ENCODE measurements around the gene PRDX2.

The PRDX2 gene

DNA sequence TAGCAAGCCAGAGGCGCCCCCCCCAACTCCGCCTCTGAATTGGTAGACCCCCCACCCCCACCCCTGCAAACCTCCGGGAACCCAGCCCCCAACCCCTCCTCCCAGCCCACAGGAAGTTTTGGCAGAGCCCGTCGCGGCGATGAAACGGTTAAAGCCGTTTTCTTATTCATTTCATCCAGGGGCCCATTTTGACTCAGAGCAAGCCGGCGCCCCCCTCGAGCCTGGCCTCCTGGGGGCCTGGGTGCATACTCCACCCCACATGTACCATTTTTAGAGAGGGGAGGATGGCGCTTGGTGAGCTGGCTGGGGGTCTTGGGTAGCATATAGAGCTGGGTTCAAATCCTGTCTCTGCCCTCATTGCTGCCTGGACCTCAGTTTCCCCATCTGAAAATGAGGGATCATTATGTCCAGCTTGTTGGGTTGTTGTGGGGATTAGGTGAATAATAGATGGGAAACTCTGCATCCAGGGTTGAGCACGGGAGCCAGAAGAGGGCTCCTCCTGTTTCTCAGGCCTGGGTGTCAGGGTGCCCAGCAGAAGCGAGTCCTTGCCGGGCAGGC lies 18.2 kb downstream of the PRDX2 start:
- peaks cover 16% of the 10 kb centered on the region for H3K4me1 ChIP-seq (ENCODE audit: control insufficient read depth, low read depth, low read length)
- no peaks in the 10 kb centered on the region for H3K9me3 ChIP-seq (ENCODE audit: control insufficient read depth, low read depth, low read length)
- H3K9ac ChIP-seq (ENCODE audit: low read length) = no peak overlapping the region
- H3K27ac ChIP-seq (ENCODE audit: low read length) = no peak overlapping the region
- no peaks in the 10 kb centered on the region for H3K27me3 ChIP-seq (ENCODE audit: control insufficient read depth, insufficient read depth, low read length)
- H3K36me3 ChIP-seq (ENCODE audit: control insufficient read depth, low read depth, low read length) = no peaks in the 10 kb centered on the region
- peak overlapping the region; percentile 54 for H3K4me3 ChIP-seq (ENCODE audit: low read length)

DNA sequence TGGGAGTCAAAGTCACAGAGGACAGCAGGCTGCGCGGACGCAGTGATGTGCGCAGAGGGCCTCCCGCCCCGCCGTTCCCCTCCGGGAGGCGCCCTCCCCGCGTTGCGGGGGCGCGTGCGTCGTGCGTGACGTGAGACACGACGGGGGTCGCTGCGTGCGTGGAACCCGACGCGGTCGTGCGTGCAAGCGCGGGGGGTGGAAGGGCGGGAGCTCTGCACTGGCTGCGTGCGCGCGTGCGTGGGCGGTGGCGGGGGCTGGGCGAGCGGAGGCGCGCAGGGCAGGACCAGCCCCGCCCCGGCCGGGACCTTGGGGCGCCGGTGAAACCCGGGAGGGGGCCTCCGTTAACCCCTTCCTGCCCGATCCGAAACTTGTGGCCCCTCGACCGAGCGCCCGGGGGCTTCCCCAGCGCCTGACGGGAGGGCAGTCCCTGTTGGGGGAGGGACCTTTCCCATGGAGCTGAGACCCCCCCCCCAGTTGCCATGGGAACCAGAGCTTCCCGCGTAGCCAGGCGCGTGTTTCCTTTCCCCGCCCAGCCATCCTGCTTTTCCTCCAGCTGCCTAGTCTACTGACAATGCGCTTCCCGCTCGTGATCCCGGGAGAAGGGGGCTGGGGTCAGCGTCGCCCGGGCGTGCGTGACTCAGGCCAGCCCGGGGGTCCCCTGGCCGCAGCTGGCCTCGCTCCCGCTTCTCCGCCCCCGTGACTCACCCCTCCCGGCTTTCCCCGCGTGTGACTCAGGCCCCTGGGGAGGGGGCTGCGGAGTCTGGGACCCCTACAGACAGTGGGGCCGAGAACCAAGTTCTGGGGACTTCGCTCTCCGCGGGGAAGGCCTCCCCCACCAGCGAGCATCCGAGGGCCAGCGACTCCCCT lies 18.9 kb downstream of the PRDX2 start:
- Histone ChIP-seq H3K9me3 (ENCODE audit: control insufficient read depth, low read depth, low read length) (no peaks in the 10 kb centered on the region), H3K4me1 (ENCODE audit: control insufficient read depth, low read depth, low read length) (peaks cover 20% of the 10 kb centered on the region), H3K27me3 (ENCODE audit: control insufficient read depth, insufficient read depth, low read length) (no peaks in the 10 kb centered on the region), H3K4me3 (ENCODE audit: low read length) (peak overlapping the region; percentile 54), H3K36me3 (ENCODE audit: control insufficient read depth, low read depth, low read length) (no peaks in the 10 kb centered on the region), H3K9ac (ENCODE audit: low read length) (peak overlapping the region; percentile 60), H3K27ac (ENCODE audit: low read length) (no peak overlapping the region)

DNA sequence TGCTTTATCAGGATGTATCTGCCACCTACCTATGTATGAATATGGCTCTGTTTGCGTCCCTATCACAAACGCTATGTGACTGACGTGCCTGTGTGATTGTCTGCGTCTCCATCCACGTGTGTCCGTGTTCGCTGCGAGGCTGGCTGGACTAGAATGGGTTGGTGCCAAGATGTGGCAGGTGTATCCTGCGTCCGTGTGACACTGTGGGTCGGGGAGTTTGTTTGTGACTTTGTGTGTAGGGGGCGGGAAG lies 19.5 kb downstream of the PRDX2 start:
- H3K4me3 ChIP-seq (ENCODE audit: low read length) = peak overlapping the region; percentile 54
- H3K27me3 ChIP-seq (ENCODE audit: control insufficient read depth, insufficient read depth, low read length) = no peaks in the 10 kb centered on the region
- no peaks in the 10 kb centered on the region for H3K36me3 ChIP-seq (ENCODE audit: control insufficient read depth, low read depth, low read length)
- peaks cover 24% of the 10 kb centered on the region for H3K4me1 ChIP-seq (ENCODE audit: control insufficient read depth, low read depth, low read length)
- H3K9ac ChIP-seq (ENCODE audit: low read length) = no peak overlapping the region
- H3K27ac ChIP-seq (ENCODE audit: low read length) = no peak overlapping the region
- no peaks in the 10 kb centered on the region for H3K9me3 ChIP-seq (ENCODE audit: control insufficient read depth, low read depth, low read length)

DNA sequence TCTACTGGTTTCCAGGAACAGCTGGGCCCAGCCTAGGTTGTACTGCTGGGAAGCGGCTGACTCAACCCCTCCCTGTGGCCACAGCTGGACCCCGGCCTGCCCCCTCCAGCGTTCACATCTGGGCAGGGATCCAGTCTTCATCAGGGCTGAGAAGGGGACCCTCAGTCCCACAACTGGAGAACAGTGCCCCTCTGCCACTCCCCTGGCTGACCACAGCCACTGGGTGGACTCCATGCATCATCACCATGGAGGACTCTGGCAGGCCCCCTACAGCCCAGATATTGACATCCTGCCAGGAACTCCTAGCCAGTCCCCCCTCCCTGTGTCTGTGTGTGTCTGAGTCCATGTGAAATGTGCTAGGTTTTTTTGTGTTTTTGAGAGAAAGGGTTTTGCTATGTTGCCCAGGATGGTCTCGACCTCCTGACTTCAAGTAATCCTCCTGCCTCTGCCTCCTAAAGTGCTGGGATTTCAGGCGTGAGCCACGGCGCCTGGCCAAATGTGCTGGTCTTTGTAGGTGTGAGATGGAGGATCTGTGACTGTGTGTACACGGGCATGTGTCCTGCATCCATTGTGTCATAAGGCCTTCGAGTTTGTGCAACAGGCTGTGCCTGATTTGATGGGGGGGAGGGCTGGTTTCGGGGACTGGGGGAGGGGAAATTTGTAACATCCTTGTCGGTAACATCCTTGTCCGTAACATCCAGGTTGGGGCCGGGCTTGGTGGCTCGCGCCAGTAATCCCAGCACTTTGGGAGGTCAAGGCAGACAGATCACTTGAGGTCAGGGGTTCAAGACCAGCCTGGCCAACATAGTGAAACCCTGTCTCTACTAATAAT lies 22.2 kb downstream of the PRDX2 start:
- Histone ChIP-seq H3K9me3 (ENCODE audit: control insufficient read depth, low read depth, low read length) (no peaks in the 10 kb centered on the region), H3K36me3 (ENCODE audit: control insufficient read depth, low read depth, low read length) (no peaks in the 10 kb centered on the region), H3K27me3 (ENCODE audit: control insufficient read depth, insufficient read depth, low read length) (no peaks in the 10 kb centered on the region), H3K4me3 (ENCODE audit: low read length) (peak overlapping the region; percentile 78), H3K27ac (ENCODE audit: low read length) (no peak overlapping the region), H3K4me1 (ENCODE audit: control insufficient read depth, low read depth, low read length) (peaks cover 24% of the 10 kb centered on the region), H3K9ac (ENCODE audit: low read length) (no peak overlapping the region)

DNA sequence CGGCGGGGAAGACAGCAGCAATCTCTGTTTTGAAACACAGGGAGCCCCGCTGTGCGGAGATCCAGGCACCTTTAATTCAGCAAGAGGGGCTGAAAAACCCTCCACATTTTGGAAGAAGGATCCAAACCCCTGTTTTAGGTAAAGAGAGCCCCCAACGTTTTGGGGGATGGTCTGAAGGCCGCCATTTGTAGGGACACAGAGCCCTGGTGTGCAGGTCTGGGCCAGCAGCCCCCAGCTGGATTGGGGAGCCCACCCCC lies 22.8 kb downstream of the PRDX2 start:
- Histone ChIP-seq H3K27me3 (ENCODE audit: control insufficient read depth, insufficient read depth, low read length) (no peaks in the 10 kb centered on the region), H3K4me1 (ENCODE audit: control insufficient read depth, low read depth, low read length) (peaks cover 24% of the 10 kb centered on the region), H3K27ac (ENCODE audit: low read length) (no peak overlapping the region), H3K9me3 (ENCODE audit: control insufficient read depth, low read depth, low read length) (no peaks in the 10 kb centered on the region), H3K9ac (ENCODE audit: low read length) (peak overlapping the region; percentile 39), H3K36me3 (ENCODE audit: control insufficient read depth, low read depth, low read length) (no peaks in the 10 kb centered on the region), H3K4me3 (ENCODE audit: low read length) (peak overlapping the region; percentile 78)

DNA sequence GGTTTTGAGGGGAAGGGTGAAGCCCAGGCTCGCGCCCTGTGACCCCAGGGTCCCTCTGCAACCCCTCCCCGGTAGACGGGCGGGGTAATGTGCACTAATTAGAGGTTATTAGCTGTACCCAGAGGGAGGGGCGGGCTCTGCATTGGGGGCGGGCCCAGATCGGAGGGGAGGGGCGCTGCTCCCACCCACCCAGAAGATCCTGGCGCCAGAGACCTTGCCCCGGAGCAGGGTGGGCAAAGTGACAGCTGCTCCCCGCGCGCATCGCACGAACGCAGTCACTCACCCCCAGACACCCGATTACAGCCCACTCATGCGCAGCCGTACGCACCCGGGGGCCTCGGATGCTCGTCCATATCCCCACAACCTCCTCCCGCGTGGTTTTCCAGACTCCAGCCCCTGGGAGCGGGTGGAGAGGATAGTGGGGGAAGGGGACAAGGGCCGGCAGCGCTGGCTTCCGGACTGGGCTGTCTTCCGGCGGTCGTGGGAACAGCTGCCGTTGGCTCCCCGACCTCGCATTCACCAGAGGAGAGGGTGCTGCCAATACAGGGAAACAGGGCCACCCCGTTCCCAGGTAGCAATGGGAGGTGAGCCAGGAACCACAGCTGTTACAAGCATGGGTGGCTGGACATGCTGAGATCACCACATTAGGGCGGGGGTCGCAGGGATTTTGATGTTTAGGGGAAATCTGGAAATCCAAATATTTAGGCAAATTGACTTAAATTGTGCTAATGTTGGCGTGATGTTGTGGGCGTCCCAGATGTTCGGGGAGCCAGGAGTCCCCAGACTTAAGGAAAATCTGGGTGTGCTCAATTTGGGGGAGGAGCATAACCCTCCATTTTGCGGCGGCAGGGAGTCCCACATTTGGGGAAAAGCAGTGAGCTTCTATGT lies 23.3 kb downstream of the PRDX2 start:
- no peaks in the 10 kb centered on the region for H3K9me3 ChIP-seq (ENCODE audit: control insufficient read depth, low read depth, low read length)
- H3K36me3 ChIP-seq (ENCODE audit: control insufficient read depth, low read depth, low read length) = no peaks in the 10 kb centered on the region
- H3K27ac ChIP-seq (ENCODE audit: low read length) = no peak overlapping the region
- H3K4me3 ChIP-seq (ENCODE audit: low read length) = peak overlapping the region; percentile 78
- no peaks in the 10 kb centered on the region for H3K27me3 ChIP-seq (ENCODE audit: control insufficient read depth, insufficient read depth, low read length)
- peaks cover 20% of the 10 kb centered on the region for H3K4me1 ChIP-seq (ENCODE audit: control insufficient read depth, low read depth, low read length)
- H3K9ac ChIP-seq (ENCODE audit: low read length) = peak overlapping the region; percentile 39

DNA sequence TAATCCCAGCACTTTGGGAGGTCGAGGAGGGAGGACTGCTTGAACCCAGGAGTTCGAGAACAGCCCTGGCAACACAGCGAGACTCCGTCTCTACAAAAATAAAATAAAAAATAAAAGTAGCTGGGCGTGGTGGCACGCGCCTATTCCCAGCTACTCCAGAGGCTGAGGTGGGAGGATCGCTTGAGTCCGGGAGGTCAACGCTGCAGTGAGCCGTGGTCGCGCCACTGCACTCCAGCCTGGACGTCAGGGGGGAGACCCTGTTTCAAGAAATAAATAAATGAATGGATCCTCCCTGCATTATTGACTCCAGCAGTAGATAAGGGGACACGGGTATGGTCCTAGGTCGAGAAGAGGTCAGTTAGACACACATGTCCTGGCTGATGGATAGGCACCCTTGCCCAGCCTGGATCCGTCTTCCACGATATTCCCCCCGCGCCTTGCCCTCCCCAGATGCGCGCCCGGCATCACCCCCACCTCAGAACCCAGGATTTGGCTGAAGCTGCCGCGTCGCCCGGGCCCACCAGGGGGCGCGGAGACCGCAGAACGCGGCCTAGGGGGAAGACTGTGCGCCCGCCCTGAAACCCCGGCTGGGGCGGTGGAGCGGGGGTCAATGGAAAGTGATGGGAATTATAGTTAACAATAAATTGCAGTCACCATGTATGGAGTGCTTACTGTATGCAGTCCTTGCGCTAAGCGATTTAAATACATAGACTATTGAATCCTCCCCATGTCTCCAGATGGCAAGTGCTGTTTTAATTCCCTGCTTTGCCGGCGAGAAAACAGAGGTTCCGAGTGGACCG lies 24.2 kb downstream of the PRDX2 start:
- H3K27me3 ChIP-seq (ENCODE audit: control insufficient read depth, insufficient read depth, low read length) = no peaks in the 10 kb centered on the region
- H3K4me1 ChIP-seq (ENCODE audit: control insufficient read depth, low read depth, low read length) = peaks cover 20% of the 10 kb centered on the region
- no peaks in the 10 kb centered on the region for H3K9me3 ChIP-seq (ENCODE audit: control insufficient read depth, low read depth, low read length)
- no peak overlapping the region for H3K27ac ChIP-seq (ENCODE audit: low read length)
- H3K4me3 ChIP-seq (ENCODE audit: low read length) = peak overlapping the region; percentile 78
- no peaks in the 10 kb centered on the region for H3K36me3 ChIP-seq (ENCODE audit: control insufficient read depth, low read depth, low read length)
- H3K9ac ChIP-seq (ENCODE audit: low read length) = no peak overlapping the region

DNA sequence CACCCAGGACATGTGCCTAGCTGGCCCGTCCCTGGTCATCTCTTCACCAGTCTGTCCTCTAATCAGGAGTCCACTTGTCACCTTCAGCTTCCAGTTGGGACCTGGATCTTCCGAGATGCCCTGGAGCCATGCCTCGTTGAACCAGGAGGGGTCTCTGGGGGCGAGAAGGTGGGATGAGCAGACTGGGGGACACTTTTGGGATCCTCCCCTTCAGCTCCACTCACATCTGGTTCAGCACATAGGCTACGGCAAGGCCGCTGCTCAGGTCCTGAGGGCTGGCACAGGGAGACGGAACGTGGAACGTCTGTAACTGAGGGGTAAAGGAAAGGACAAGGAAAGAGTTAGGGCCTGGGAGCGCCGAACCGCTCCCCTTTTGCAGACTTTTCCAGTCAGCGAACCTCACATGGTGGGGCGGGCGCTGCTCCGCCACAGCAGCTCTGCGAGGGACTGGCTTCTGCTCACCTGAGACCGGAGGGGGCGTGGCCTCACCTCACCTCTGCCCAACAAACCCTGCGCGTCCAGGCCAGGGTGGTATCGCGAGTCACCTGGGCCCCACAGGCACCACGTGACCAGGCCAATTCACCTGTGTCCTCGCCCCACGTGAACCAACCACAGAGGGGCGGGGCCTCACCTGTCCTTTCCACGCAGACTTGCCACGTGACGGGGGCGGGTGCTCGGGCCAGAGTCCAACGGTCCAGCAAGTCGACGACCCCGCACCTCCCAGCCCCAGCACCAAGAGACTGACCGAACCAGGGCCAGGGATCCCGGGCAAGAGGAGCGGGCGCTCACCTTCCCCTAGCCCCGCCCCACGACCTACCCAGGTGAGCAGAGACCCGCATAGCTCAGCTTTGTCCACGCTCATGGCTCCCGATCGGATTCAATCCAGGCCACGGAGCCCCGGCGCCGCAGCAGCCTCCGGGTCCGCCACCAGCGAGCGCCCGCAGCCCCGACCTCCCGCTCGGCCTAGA lies 26.7 kb downstream of the PRDX2 start, which contains the start of gene HOOK2:
HOOK2 (minus strand) TSS at position 965 of the 968 bp plus-strand sequence; CDS start at position 862, 103 bp downstream.
- Histone ChIP-seq H3K27me3 (ENCODE audit: control insufficient read depth, insufficient read depth, low read length) (no peaks in the 10 kb centered on the region), H3K9me3 (ENCODE audit: control insufficient read depth, low read depth, low read length) (no peaks in the 10 kb centered on the region), H3K27ac (ENCODE audit: low read length) (no peak within 1 kb of the TSS), H3K4me1 (ENCODE audit: control insufficient read depth, low read depth, low read length) (peaks cover 24% of the 10 kb centered on the region), H3K4me3 (ENCODE audit: low read length) (peak within 1 kb of the TSS; percentile 80), H3K9ac (ENCODE audit: low read length) (peak within 1 kb of the TSS; percentile 67), H3K36me3 (ENCODE audit: control insufficient read depth, low read depth, low read length) (no peaks in the 10 kb centered on the region)

DNA sequence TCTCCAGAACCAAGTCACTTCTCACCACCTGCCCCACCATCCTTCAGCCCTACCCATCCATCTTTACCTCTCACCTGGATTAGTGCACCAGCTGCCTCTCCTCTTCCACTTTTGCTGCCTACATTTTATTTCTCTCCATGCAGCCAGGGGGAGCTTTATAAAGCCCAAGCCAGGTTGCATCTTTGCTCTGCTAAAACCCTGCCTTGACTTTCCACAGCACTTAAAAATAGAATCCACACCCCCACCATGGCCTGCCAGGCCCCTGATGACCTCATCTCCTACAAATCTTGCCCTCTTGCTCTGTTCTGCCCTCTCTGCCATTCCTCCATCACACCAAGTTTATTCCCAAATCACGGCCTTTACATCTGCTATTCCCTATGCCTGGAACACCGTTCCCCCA lies 28.0 kb downstream of the PRDX2 start:
- Histone ChIP-seq H3K4me3 (ENCODE audit: low read length) (no peak overlapping the region), H3K9me3 (ENCODE audit: control insufficient read depth, low read depth, low read length) (no peaks in the 10 kb centered on the region), H3K9ac (ENCODE audit: low read length) (no peak overlapping the region), H3K4me1 (ENCODE audit: control insufficient read depth, low read depth, low read length) (peaks cover 15% of the 10 kb centered on the region), H3K27ac (ENCODE audit: low read length) (no peak overlapping the region), H3K36me3 (ENCODE audit: control insufficient read depth, low read depth, low read length) (no peaks in the 10 kb centered on the region), H3K27me3 (ENCODE audit: control insufficient read depth, insufficient read depth, low read length) (no peaks in the 10 kb centered on the region)

DNA sequence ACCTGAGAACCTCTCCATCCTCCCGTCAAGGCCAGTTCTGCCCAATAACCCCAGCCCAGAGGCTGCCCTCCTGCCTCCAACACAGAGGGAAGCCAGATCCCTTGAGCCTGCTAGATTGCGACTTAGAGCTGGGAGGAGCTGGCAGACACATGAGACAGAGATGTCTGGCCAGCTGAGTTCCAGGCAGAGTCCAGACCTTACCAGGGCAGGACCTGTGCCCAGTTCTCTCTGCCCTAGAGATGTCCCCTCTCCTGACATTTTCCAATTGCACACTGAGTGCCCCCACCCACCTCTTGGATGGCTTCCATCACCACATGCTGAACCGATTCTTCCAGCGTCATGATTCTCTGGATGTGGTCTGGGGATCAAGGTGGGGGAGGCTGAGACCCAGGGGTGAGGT lies 29.3 kb downstream of the PRDX2 start:
- no peaks in the 10 kb centered on the region for H3K36me3 ChIP-seq (ENCODE audit: control insufficient read depth, low read depth, low read length)
- no peak overlapping the region for H3K27ac ChIP-seq (ENCODE audit: low read length)
- H3K9me3 ChIP-seq (ENCODE audit: control insufficient read depth, low read depth, low read length) = no peaks in the 10 kb centered on the region
- H3K4me1 ChIP-seq (ENCODE audit: control insufficient read depth, low read depth, low read length) = peaks cover 6% of the 10 kb centered on the region
- H3K27me3 ChIP-seq (ENCODE audit: control insufficient read depth, insufficient read depth, low read length) = no peaks in the 10 kb centered on the region
- H3K4me3 ChIP-seq (ENCODE audit: low read length) = no peak overlapping the region
- H3K9ac ChIP-seq (ENCODE audit: low read length) = no peak overlapping the region

Data from iPS-18a (cell line).